Measurements from ENCODE around the gene HCN2.

DNA sequence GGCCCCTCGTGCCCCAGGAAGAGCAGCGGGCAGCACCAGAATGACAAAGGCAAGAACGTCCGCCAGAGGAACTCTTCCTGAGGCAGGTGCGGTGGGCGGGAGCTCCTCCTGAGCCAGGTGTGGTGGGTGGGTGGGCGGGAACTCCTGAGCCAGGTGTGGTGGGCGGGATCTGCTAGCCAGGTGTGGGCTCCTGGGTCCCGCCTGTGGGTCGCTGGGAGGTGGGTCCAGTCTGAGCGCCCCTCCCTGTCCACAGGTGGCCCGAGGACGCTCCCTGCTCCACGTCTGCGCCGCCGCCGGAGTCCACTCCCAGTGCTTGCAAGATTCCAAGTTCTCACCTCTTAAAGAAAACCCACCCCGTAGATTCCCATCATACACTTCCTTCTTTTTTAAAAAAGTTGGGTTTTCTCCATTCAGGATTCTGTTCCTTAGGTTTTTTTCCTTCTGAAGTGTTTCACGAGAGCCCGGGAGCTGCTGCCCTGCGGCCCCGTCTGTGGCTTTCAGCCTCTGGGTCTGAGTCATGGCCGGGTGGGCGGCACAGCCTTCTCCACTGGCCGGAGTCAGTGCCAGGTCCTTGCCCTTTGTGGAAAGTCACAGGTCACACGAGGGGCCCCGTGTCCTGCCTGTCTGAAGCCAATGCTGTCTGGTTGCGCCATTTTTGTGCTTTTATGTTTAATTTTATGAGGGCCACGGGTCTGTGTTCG, 7.0 kb upstream of the HCN2 start:
- TF ChIP-seq, protein P1, sequence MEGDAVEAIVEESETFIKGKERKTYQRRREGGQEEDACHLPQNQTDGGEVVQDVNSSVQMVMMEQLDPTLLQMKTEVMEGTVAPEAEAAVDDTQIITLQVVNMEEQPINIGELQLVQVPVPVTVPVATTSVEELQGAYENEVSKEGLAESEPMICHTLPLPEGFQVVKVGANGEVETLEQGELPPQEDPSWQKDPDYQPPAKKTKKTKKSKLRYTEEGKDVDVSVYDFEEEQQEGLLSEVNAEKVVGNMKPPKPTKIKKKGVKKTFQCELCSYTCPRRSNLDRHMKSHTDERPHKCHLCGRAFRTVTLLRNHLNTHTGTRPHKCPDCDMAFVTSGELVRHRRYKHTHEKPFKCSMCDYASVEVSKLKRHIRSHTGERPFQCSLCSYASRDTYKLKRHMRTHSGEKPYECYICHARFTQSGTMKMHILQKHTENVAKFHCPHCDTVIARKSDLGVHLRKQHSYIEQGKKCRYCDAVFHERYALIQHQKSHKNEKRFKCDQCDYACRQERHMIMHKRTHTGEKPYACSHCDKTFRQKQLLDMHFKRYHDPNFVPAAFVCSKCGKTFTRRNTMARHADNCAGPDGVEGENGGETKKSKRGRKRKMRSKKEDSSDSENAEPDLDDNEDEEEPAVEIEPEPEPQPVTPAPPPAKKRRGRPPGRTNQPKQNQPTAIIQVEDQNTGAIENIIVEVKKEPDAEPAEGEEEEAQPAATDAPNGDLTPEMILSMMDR (IDR thresholded peaks at IDR 0.05): no peak
- no peak for TF ChIP-seq POLR2A (IDR thresholded peaks at IDR 0.05)
